HFF-Myc (cell line): Measurements from ENCODE around the gene ARHGEF4.

Experiments
- DNase-seq: peaks from one replicate; pipeline ENCODE4 v3.0.0-alpha.2; 2011; ENCODE audit warnings: low read depth; ENCODE audit errors: extremely low read depth
- H3K4me3 ChIP-seq: replicated peaks from 2 replicates; pipeline ENCODE4 v1.5.1; 2011; ENCODE audit warnings: low read depth, mild to moderate bottlenecking, control low read depth, low read length
- TF ChIP-seq, protein P1 (sequence below): IDR thresholded peaks from 2 replicates; pipeline ENCODE4 v1.5.1; 2012; ENCODE audit warnings: mild to moderate bottlenecking, low read depth, low read length, control low read depth; ENCODE audit errors: missing control alignments

ARHGEF4 gene

DNA sequence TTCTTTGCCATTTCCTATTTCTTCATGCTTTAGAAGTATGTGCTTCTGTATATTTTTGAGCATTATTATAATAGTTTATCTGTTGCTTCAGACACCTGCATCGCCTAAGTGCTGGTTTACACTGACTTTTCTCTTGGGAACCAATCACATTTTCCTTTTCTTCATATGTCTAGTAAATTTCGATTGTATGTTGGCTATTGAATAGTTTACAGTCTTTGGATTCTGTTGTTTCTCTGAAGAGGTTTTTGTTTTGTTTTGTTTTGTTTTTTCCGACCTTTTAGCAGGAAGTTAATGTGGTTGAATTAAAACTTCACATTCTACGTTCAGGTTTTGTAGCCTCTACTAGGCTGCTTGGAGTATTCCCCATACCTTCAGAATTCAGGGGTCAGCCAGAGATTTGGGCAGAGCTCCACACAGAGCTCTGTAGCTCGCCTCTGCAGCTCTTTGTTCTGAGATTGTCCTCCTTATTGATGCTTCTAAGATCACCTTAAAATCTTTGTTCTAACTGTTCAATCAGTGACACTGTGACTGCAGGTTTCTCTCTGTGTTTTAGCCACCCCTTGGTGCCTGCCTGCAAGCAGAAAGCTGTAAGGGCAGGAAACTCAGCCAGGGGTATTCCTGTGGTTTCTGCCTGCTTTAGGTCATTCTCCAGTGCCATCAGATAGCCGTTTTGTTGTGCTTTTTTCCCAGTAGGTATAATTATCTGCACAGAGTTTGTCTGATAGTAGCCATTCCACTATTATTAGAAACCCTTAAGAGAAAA is 173.2 kb downstream of the ARHGEF4 start:
- DNase-seq: no peak

DNA sequence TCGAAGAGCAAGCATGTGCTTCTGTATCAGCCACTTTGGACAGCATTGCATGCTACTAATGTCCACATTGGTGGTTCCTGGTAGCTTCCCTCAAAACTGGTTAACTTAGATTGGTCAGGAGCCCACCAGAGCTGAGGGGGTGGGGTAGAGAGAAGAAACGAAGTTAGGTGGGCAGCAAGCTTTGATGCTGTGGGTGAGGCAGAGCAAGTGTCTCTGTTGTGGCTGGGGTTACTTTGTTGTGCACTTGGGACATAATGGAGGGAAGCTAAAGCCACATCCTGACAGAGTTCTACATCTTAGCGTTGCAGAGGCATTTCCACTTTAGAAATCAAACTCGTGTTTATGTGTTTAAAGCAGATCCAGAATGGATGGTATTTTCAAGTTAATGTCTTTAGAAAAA is 173.9 kb downstream of the ARHGEF4 start:
- no peak overlapping the region for H3K4me3 ChIP-seq
- no peak for DNase-seq
- TF ChIP-seq, protein P1, sequence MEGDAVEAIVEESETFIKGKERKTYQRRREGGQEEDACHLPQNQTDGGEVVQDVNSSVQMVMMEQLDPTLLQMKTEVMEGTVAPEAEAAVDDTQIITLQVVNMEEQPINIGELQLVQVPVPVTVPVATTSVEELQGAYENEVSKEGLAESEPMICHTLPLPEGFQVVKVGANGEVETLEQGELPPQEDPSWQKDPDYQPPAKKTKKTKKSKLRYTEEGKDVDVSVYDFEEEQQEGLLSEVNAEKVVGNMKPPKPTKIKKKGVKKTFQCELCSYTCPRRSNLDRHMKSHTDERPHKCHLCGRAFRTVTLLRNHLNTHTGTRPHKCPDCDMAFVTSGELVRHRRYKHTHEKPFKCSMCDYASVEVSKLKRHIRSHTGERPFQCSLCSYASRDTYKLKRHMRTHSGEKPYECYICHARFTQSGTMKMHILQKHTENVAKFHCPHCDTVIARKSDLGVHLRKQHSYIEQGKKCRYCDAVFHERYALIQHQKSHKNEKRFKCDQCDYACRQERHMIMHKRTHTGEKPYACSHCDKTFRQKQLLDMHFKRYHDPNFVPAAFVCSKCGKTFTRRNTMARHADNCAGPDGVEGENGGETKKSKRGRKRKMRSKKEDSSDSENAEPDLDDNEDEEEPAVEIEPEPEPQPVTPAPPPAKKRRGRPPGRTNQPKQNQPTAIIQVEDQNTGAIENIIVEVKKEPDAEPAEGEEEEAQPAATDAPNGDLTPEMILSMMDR: no peak

More for the DNA sequence above, 173.2 kb downstream of the ARHGEF4 start:
- H3K4me3 ChIP-seq: no peak overlapping the region
- TF ChIP-seq, protein P1: no peak

DNA sequence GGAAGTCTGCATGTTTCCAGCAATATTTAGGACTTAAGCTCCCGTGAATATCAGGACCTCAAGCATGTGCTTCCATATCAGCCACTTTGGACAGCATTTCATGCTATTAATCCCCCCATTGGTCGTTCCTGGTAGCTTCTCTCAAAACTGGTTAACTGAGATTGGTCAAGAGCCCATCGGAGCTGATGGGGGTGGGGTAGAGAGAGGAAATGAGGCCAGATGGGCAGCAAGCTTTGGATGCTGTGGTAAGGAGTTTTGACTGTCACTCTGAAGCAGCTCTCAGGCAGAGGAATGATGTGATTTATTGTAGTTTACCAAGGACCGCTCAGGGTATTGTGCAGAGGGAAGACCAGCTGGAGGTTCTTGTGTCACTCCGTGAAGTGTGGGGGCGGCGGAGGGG is 174.8 kb downstream of the ARHGEF4 start:
- TF ChIP-seq, protein P1: no peak
- DNase-seq: no peak
- H3K4me3 ChIP-seq: no peak overlapping the region

DNA sequence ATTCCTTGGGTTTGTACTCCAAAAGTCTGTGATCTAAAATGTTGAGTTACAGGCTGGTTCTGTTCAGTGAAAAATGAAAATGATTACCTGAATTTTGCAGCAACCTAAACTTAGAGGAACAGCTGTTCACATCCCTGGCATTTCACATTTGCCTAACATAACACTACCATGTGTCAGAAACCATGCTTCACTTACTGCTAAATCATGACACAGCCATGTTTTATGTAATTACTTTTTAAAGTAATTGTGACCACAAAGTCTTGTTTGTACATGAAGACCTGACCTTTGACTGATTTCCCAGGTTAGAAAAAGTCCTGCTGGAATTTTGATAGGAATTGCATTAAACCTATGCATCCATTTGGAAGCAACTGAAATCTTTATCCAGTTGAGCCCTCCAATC is 177.4 kb downstream of the ARHGEF4 start:
- no peak overlapping the region for H3K4me3 ChIP-seq
- TF ChIP-seq, protein P1: no peak
- DNase-seq: no peak

DNA sequence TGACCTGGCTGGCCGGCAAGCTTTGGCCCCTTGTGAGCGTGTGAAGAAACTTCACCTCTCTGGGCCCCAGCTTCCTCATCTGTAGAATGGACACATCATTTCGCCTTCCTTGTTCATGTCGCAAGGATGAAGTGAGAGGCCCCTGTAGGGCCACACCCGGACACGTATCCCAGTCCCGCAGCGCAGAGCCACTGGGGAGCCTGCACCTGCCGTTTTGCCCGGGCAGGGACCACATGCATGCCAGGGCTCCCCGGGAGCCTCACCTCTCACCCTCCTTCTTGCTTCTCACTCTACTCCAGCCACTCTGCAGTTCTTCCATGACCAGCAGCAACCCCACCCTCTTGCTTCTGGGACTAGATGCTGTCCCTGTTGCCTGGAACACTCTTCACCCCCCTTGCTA is 179.1 kb downstream of the ARHGEF4 start:
- TF ChIP-seq, protein P1: no peak
- H3K4me3 ChIP-seq: no peak overlapping the region
- no peak for DNase-seq

DNA sequence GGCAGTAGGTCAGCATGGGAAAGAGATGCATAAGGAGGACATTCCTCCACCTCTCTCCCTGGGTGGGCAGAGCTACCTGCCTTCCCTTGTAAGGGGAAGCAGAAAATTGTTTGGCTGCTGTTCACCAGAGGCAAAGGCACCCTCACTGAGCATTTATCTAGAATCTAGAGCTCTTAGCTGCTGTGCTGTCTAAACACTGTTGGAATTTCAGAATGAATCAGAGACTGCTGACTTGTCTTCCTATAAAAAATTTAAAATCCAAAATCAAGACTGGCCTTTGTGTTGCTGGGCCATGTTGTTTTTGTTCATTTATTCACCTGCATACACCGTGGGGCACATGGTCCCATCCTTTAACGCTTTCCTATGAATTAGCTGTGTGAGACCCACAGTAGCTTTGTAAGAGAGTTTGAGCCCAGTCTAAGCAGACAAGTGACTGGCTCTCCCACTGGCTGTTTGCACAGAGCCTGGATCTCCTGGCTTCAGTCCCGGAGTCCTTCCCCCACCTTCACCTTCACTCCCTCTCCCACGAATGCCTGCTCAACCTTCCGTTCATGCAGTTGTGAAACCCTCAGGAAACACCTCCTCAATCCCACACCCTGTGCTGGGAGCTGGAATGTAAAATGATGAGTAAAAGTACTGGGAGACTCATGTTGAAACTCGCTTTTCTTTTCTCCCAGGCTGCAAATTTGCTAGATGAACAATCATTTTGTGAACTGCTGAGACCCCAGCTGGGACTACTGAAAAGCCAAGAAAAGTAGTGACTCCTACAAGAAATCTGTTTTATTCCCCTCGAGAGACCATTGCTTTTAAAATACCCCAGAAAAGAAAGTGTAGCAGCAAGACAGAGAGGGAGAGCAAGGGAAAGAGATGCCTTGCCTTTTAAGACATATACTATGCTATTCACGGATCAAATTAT is 180.4 kb downstream of the ARHGEF4 start:
- TF ChIP-seq, protein P1: no peak
- no peak overlapping the region for H3K4me3 ChIP-seq
- no peak for DNase-seq
